HL-60 (cell line): ENCODE data around the gene RYK.

Experiments
- DNase-seq, 2 experiments: peaks; one replicate each; pipeline ENCODE4 v3.0.0-alpha.2; 2010 to 2020; ENCODE audit warnings: low read depth in 1 of 2, low spot score in 1 of 2
- H3K27ac ChIP-seq: fragments of 250-450 bp; sonication (Bioruptor Pico); replicated peaks from 2 replicates; pipeline ENCODE4 v1.5.1; 2020; ENCODE audit warnings: mild to moderate bottlenecking, moderate library complexity
- H3K27me3 ChIP-seq: fragments of 250-450 bp; sonication (Bioruptor Pico); 2 replicates; pipeline ENCODE4 v1.5.1; 2021; ENCODE audit warnings: mild to moderate bottlenecking, moderate library complexity; ENCODE audit not compliant: insufficient read depth, poor library complexity, severe bottlenecking
- H3K4me3 ChIP-seq: replicated peaks from 2 replicates; pipeline ENCODE4 v1.5.1; 2011; ENCODE audit warnings: mild to moderate bottlenecking, control low read depth, low read length; ENCODE audit not compliant: insufficient read depth
- CTCF ChIP-seq: IDR thresholded peaks from one replicate; pipeline ENCODE4 v1.5.1; 2011; ENCODE audit warnings: low read length, control low read depth, inconsistent platforms; ENCODE audit not compliant: insufficient read depth
- GABPA ChIP-seq: IDR thresholded peaks from 2 replicates; pipeline ENCODE4 v1.6.1; 2012; ENCODE audit warnings: low read depth
- POLR2AphosphoS5 ChIP-seq: IDR thresholded peaks from 2 replicates; pipeline ENCODE4 v1.6.1; 2012; ENCODE audit warnings: low read depth
- REST ChIP-seq: IDR thresholded peaks from 2 replicates; pipeline ENCODE4 v1.6.1; 2012; ENCODE audit warnings: low read depth; ENCODE audit not compliant: insufficient replicate concordance
- SPI1 ChIP-seq: IDR thresholded peaks from 2 replicates; pipeline ENCODE4 v1.6.1; 2012; ENCODE audit warnings: low read depth, mild to moderate bottlenecking, borderline replicate concordance

Gene RYK

GRCh38 chr3:134134240-134134639, 116.4 kb downstream of the RYK start:
- TF ChIP-seq SPI1, result no peak
- no peak for TF ChIP-seq GABPA
- no peak for TF ChIP-seq REST
- TF ChIP-seq CTCF, result no peak
- no peak for TF ChIP-seq POLR2AphosphoS5
- no peak for DNase-seq
- no peaks in the 10 kb centered on the region for H3K27me3 ChIP-seq

GRCh38 chr3:134132961-134133360, 117.7 kb downstream of the RYK start:
- Histone ChIP-seq H3K27me3 (no peaks in the 10 kb centered on the region), H3K27ac (no peak overlapping the region), H3K4me3 (no peak overlapping the region)
- TF ChIP-seq SPI1 (no peak), POLR2AphosphoS5 (no peak), GABPA (no peak), REST (no peak), CTCF (no peak)
- DNase-seq, result no peak

More at GRCh38 chr3:134134240-134134639, 116.4 kb downstream of the RYK start:
- Histone ChIP-seq H3K27ac (no peak overlapping the region), H3K4me3 (no peak overlapping the region)

- no peak for TF ChIP-seq CTCF
- TF ChIP-seq SPI1, result no peak; the same call in 1 of the 2 replicates
- no peak for TF ChIP-seq REST
- TF ChIP-seq GABPA, result no peak
- TF ChIP-seq POLR2AphosphoS5, result no peak
Measured at GRCh38 chr3:134126153-134126552, 124.5 kb downstream of the RYK start.

More at GRCh38 chr3:134126153-134126552, 124.5 kb downstream of the RYK start:
- H3K27me3 ChIP-seq, result no peaks in the 10 kb centered on the region
- H3K4me3 ChIP-seq, result no peak overlapping the region
- peak in 1 of 2 experiments; percentile 7 for DNase-seq
- H3K27ac ChIP-seq, result peak overlapping the region; percentile 10; the same call in 1 of the 2 replicates
